PFSK-1 (cell line): ENCODE results near the gene USH2A.

Experiments used
- POLR2AphosphoS5 ChIP-seq: IDR thresholded peaks from 2 replicates; pipeline ENCODE4 v1.6.1; 2012; ENCODE audit warnings: low read depth, mild to moderate bottlenecking, control low read depth, low read length, moderate library complexity
- REST ChIP-seq, 2 experiments: IDR thresholded peaks; 2 replicates each; pipeline versions ENCODE4 v1.6.1 to v1.8.0; 2011 to 2012; ENCODE audit warnings: low read depth in 2 of 2, low read length in 2 of 2, control low read depth in 1 of 2, inconsistent platforms in 1 of 2, mild to moderate bottlenecking in 1 of 2, moderate library complexity in 1 of 2; ENCODE audit not compliant: insufficient read depth in 1 of 2
- TAF1 ChIP-seq: IDR thresholded peaks from 2 replicates; pipeline ENCODE4 v1.6.1; 2012; ENCODE audit warnings: low read length, control low read depth, borderline replicate concordance; ENCODE audit not compliant: insufficient read depth

- no peak for TF ChIP-seq REST (IDR thresholded peaks at IDR 0.05; ENCODE audit: insufficient read depth in 1 of 2, low read depth in 2 of 2, low read length in 2 of 2)
- TF ChIP-seq POLR2AphosphoS5, result no peak
- TF ChIP-seq TAF1, result no peak
These were observed 36.5 kb upstream of the USH2A start for GRCh38 chr1:216459651-216460207.
